Fibroblast of lung (primary cell): Measurements from ENCODE around the gene MYOM1.

Experiments
- EZH2 ChIP-seq: IDR thresholded peaks from 2 replicates; pipeline ENCODE4 v1.5.1; 2012; ENCODE audit warnings: low read length, control low read depth, mild to moderate bottlenecking; ENCODE audit errors: missing control alignments
- TF ChIP-seq, protein P1 (sequence below), 2 donors: IDR thresholded peaks in 1 of 2; conservative IDR thresholded peaks in 1 of 2; 1 replicate in 1 of 2; 2 replicates in 1 of 2; pipeline ENCODE4 v1.5.1; 2011 to 2012; ENCODE audit warnings: low read length in 2 of 2, control low read depth in 1 of 2, inconsistent platforms in 1 of 2, low read depth in 1 of 2, mild to moderate bottlenecking in 1 of 2

DNA sequence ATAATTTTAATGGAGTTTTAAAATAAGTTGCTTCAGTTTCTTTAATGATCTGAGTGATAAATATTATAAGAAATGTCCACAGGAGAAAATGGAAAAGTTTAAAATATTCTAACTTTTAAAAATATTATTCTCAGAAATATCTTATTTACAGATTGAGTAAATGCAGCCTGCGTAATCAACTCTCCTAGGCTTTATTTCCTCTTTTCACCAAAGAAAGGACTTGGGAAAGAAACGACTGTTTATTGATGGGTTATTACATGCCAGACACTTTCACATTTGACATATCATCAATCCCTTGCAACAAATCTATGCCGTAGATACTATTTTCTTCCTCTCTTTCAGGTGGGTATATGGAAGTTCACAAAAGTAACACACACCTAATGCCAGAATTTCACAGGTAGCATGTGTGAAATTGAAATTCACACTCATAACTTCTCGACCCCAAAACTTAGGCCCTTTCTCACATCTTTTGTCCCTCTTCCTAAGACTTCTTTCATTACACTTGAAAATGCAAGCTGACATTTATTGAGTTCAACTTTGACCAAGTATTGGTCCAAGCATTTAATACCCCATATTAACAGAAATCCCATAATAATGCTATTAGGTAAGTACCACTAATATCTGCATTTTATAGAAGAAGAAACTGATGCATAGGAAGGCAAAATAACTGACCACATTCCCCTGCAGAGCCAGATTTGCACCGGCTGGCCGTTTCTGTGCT lies 49.2 kb downstream of the MYOM1 start:
- TF ChIP-seq, protein P1, sequence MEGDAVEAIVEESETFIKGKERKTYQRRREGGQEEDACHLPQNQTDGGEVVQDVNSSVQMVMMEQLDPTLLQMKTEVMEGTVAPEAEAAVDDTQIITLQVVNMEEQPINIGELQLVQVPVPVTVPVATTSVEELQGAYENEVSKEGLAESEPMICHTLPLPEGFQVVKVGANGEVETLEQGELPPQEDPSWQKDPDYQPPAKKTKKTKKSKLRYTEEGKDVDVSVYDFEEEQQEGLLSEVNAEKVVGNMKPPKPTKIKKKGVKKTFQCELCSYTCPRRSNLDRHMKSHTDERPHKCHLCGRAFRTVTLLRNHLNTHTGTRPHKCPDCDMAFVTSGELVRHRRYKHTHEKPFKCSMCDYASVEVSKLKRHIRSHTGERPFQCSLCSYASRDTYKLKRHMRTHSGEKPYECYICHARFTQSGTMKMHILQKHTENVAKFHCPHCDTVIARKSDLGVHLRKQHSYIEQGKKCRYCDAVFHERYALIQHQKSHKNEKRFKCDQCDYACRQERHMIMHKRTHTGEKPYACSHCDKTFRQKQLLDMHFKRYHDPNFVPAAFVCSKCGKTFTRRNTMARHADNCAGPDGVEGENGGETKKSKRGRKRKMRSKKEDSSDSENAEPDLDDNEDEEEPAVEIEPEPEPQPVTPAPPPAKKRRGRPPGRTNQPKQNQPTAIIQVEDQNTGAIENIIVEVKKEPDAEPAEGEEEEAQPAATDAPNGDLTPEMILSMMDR (conservative IDR thresholded peaks at IDR 0.05 in 1 of 2, IDR thresholded peaks at IDR 0.05 in 1 of 2; ENCODE audit: low read depth in 1 of 2, low read length in 2 of 2), result no peak
- no peak for TF ChIP-seq EZH2
